GM12878 (cell line): ENCODE results near the gene GPR62. TPM values are rescaled to one million over a fixed set of nuclear protein-coding genes. Genes with fewer than 3 reads are reported as not detected.

Experiments
- ATAC-seq: fragments of 200-7000 bp; cut with Tn5 transposase; 3 replicates; pipeline ENCODE4 v1.9.1; 2020; ENCODE audit warnings: mild to moderate bottlenecking, moderate library complexity
- BruUV-seq: library from RNA; stranded (reverse); fragments of 400-500 nt; replicated peaks from 2 replicates; lab custom pipeline; 2021; lab: Mats Ljungman, UMichigan
- CTCF ChIA-PET: fragments of 300-600 bp; sonication (Branson Sonifier 250); formaldehyde crosslinking; extraction: SDS; loops from one replicate; lab custom pipeline; 2021; ENCODE audit warnings: inconsistent platforms; lab: Yijun Ruan, JAX
- POLR2A ChIA-PET: fragments of 350-600 bp; formaldehyde crosslinking; extraction: SDS; loops from one replicate; lab custom pipeline; 2021; ENCODE audit warnings: inconsistent platforms; lab: Charles Lee
- RAD21 ChIA-PET: fragments of 300-600 bp; sonication (Branson Sonifier 250); formaldehyde crosslinking; loops from one replicate; lab custom pipeline; 2023; ENCODE audit warnings: antibody characterized with exemption; ENCODE audit not compliant: unreplicated experiment; lab: Charles Lee
- SMC1A ChIA-PET: fragments of 300-600 bp; sonication (Branson Sonifier 250); formaldehyde crosslinking; loops from one replicate; lab custom pipeline; 2023; ENCODE audit not compliant: unreplicated experiment, uncharacterized antibody; lab: Charles Lee
- DNase-seq: peaks from one replicate; pipeline ENCODE4 v3.0.0-alpha.2; 2011; ENCODE audit warnings: low read depth, low spot score
- FAIRE-seq: peaks from 3 replicates; lab custom pipeline; 2011; peaks lifted over from hg19 to GRCh38; lab: Jason Lieb, UNC
- H2AFZ ChIP-seq: 2 replicates; pipeline ENCODE4 v1.6.0; 2011; ENCODE audit warnings: low read depth, low read length, control low read depth; ENCODE audit not compliant: control insufficient read depth
- H3K27ac ChIP-seq: 2 replicates; pipeline ENCODE4 v1.5.1; 2011; ENCODE audit warnings: control low read depth; ENCODE audit not compliant: control insufficient read depth, insufficient read depth
- H3K27me3 ChIP-seq, 2 experiments: replicated peaks in 1 of 2; 2 replicates each; pipeline versions ENCODE4 v1.6.0 to v1.6.1; 2011; ENCODE audit warnings: low read length in 1 of 2; ENCODE audit not compliant: control insufficient read depth in 2 of 2, insufficient read depth in 2 of 2
- H3K36me3 ChIP-seq, 2 experiments: 2 replicates each; pipeline ENCODE4 v1.5.1; 2011; ENCODE audit warnings: low read length in 1 of 2; ENCODE audit not compliant: control insufficient read depth in 2 of 2, insufficient read depth in 2 of 2
- H3K4me1 ChIP-seq: 2 replicates; pipeline ENCODE4 v1.6.1; 2011; ENCODE audit warnings: mild to moderate bottlenecking, low read length, moderate library complexity, mixed read lengths; ENCODE audit not compliant: control insufficient read depth, insufficient read depth
- H3K4me2 ChIP-seq: 2 replicates; pipeline ENCODE4 v1.6.0; 2011; ENCODE audit warnings: control low read depth; ENCODE audit not compliant: control insufficient read depth, insufficient read depth
- H3K4me3 ChIP-seq: fragments of 200-600 bp; sonication (generic); 2 replicates; pipeline ENCODE4 v1.5.1; 2016
- H3K79me2 ChIP-seq: 2 replicates; pipeline ENCODE4 v1.6.0; 2011; ENCODE audit warnings: low read length; ENCODE audit not compliant: control insufficient read depth, insufficient read depth
- H3K9ac ChIP-seq: 2 replicates; pipeline ENCODE4 v1.8.0; 2011; ENCODE audit warnings: low read length, control low read depth, mixed read lengths; ENCODE audit not compliant: control insufficient read depth, insufficient read depth
- H3K9me3 ChIP-seq: replicated peaks from 3 replicates; pipeline ENCODE4 v1.5.1; 2011; ENCODE audit warnings: mild to moderate bottlenecking, low read length; ENCODE audit not compliant: control insufficient read depth, insufficient read depth
- H4K20me1 ChIP-seq: 2 replicates; pipeline ENCODE4 v1.6.0; 2011; ENCODE audit not compliant: control insufficient read depth, insufficient read depth
- GATAD2B ChIP-seq: fragments of 450-650 bp; conservative IDR thresholded peaks from 2 replicates; pipeline ENCODE4 v1.6.1; 2017; ENCODE audit warnings: low read depth, mild to moderate bottlenecking, moderate library complexity
- IRF4 ChIP-seq: IDR thresholded peaks from 2 replicates; pipeline ENCODE4 v1.6.1; 2011; ENCODE audit warnings: low read depth, low read length
- LARP7 ChIP-seq: fragments of 450-650 bp; IDR thresholded peaks from 2 replicates; pipeline ENCODE4 v1.6.1; 2017; ENCODE audit warnings: mild to moderate bottlenecking
- NFIC ChIP-seq: IDR thresholded peaks from 2 replicates; pipeline ENCODE4 v1.6.1; 2012; ENCODE audit warnings: low read depth, mild to moderate bottlenecking, inconsistent platforms, low read length, moderate library complexity
- NR2F1 ChIP-seq: fragments of 450-650 bp; conservative IDR thresholded peaks from 2 replicates; pipeline ENCODE4 v1.6.1; 2017; ENCODE audit warnings: mild to moderate bottlenecking
- POU2F2 ChIP-seq: IDR thresholded peaks from 3 replicates; pipeline ENCODE4 v1.6.1; 2011; ENCODE audit warnings: low read depth, mild to moderate bottlenecking, low read length, borderline replicate concordance
- RAD51 ChIP-seq: fragments of 450-650 bp; IDR thresholded peaks from 2 replicates; pipeline ENCODE4 v1.6.1; 2016; ENCODE audit warnings: moderate library complexity, mild to moderate bottlenecking, inconsistent platforms
- RB1 ChIP-seq: fragments of 450-650 bp; formaldehyde crosslinking; IDR thresholded peaks from 2 replicates; pipeline ENCODE4 v1.6.1; 2017; ENCODE audit warnings: mild to moderate bottlenecking, borderline replicate concordance
- SMARCA5 ChIP-seq: fragments of 450-650 bp; IDR thresholded peaks from 2 replicates; pipeline ENCODE4 v1.6.1; 2017; ENCODE audit warnings: mild to moderate bottlenecking
- SMC3 ChIP-seq: IDR thresholded peaks from 2 replicates; pipeline ENCODE4 v1.6.1; 2011; ENCODE audit warnings: low read length, improper control_type of control experiment, borderline replicate concordance
- STAT1 ChIP-seq: fragments of 450-650 bp; conservative IDR thresholded peaks from 2 replicates; pipeline ENCODE4 v1.6.1; 2014; ENCODE audit warnings: antibody characterized with exemption, mild to moderate bottlenecking
- TCF12 ChIP-seq: IDR thresholded peaks from 2 replicates; pipeline ENCODE4 v1.6.1; 2011; ENCODE audit warnings: low read depth, mild to moderate bottlenecking, low read length
- YY1 ChIP-seq: IDR thresholded peaks from 2 replicates; pipeline ENCODE4 v1.6.1; 2011; ENCODE audit warnings: low read depth, mild to moderate bottlenecking, low read length
- ZNF207 ChIP-seq: fragments of 450-650 bp; IDR thresholded peaks from 2 replicates; pipeline ENCODE4 v1.6.1; 2014; ENCODE audit warnings: antibody characterized with exemption, mild to moderate bottlenecking, borderline replicate concordance
- WGBS: methylation state at CpG from one replicate; pipeline ENCODE4 v1.1.6; 2016; ENCODE audit warnings: low lambda C conversion rate; ENCODE audit not compliant: insufficient replicate concordance, insufficient coverage; ENCODE audit errors: missing lambda C conversion rate; 5-methylcytosine and 5-hydroxymethylcytosine counted together
- in situ Hi-C: fragments of 300-500 bp; cut with MboI; formaldehyde crosslinking; loops from 9 replicates; pipeline ENCODE4 v1.14.3; 2018; ENCODE audit warnings: mixed read lengths
- intact Hi-C: fragments of 100-400 bp; cut with micrococcal nuclease; formaldehyde crosslinking; loops from one replicate; pipeline ENCODE4 v1.14.2; 2022; ENCODE audit not compliant: unreplicated experiment
- polyA plus RNA-seq, 11 experiments: library from polyadenylated mRNA; depleted of rRNA in 4 of 11; unstranded in 6 of 11; stranded (reverse) in 5 of 11; fragments of >200 nt; fragmentation: Nextera tagmentation in 4 of 11; fragmentation: Illumina TruSeq in 1 of 11; extraction: Ambion mirVana in 4 of 11; extraction: Trizol in 1 of 11; gene quantifications; 1 replicate in 1 of 11; 2 replicates in 10 of 11; pipeline versions ENCODE4 v1.2.1 to v1.2.3, GENCODE V29; 2011 to 2016; ENCODE audit warnings: inconsistent platforms in 2 of 11, missing spikeins in 2 of 11, low read depth in 1 of 11
- total RNA-seq, 4 experiments: library from RNA; depleted of rRNA in 3 of 4; stranded (reverse); fragments of >200 nt in 3 of 4; fragmentation: Illumina TruSeq in 1 of 4; extraction: Trizol in 1 of 4; gene quantifications; 2 replicates each; pipeline versions ENCODE4 v1.2.1 to v1.2.3, GENCODE V29; 2013 to 2021
- TF ChIP-seq, protein P1 (sequence below): fragments of 450-650 bp; IDR thresholded peaks from 2 replicates; pipeline ENCODE4 v1.6.1; 2014; ENCODE audit warnings: mild to moderate bottlenecking
- TF ChIP-seq, protein P2 (sequence below): fragments of 450-650 bp; IDR thresholded peaks from 2 replicates; pipeline ENCODE4 v1.6.1; 2017; ENCODE audit warnings: mild to moderate bottlenecking, moderate library complexity
- TF ChIP-seq, protein P3 (sequence below), 3 experiments: IDR thresholded peaks in 2 of 3; conservative IDR thresholded peaks in 1 of 3; 2 replicates each; pipeline ENCODE4 v1.5.1; 2011; ENCODE audit warnings: low read depth in 3 of 3, low read length in 3 of 3, mild to moderate bottlenecking in 3 of 3, control low read depth in 2 of 3, moderate library complexity in 2 of 3, inconsistent platforms in 1 of 3, mixed read lengths in 1 of 3; ENCODE audit not compliant: control insufficient read depth in 2 of 3, insufficient read depth in 1 of 3; ENCODE audit errors: extremely low read depth in 1 of 3

The GPR62 gene
- total and polyA plus RNA-seq, 10 of the 15 experiments (the other 5 are each of a cell fraction or from before 2014, with no cell fraction given), result not detected

DNA sequence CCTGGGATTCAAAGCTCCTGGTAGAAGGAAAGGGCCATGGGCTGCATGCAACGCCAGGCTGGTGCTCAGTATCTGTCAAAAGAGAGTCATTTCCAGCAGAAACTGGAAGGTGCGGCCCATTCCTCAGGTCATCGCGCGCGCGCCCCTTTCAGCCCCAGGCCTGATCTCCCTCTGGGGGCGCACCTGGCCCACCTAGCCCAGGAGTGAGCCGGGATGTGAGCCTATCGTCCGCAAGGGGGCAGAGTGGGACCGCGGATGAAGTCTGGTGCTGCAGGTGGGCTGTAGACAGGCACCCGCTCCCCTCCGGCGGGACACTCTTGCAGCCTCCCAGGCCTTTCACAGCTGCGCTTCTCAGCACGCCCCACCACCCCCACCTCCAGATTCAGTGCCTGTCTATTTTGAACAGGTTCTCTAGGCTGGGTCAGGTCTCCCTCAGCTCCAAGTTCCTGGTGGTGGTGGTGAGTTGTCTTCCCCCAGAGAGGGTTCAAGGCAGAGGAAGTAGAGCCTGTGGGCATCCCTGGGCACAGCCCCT is 46.3 kb downstream of the GPR62 start:
- no TSS peak for BruUV-seq
- in situ Hi-C loops, result loop anchor here (5.0 kb wide), 1 partner anchor 141 kb away; no protein-coding TSS in a partner anchor
- CTCF ChIA-PET, result interaction anchor here (0.6 to 10.6 kb wide), 35 partner anchors 8 to 337 kb away, joined by 3 to 334 read pairs (median 5); partner anchors contain the start of genes ABHD14B, ACY1, DUSP7 and PARP3
- POLR2A ChIA-PET, result interaction anchor here (0.7 to 1.8 kb wide), 3 partner anchors 18 to 60 kb away, joined by 4 read pairs; partner anchors contain the start of genes ACY1, PARP3 and RRP9
- peak; percentile 97 for ATAC-seq
- Histone ChIP-seq H3K9ac (no peak overlapping the region), H3K79me2 (no peaks in the 10 kb centered on the region), H3K27ac (no peak overlapping the region), H3K27me3 (no peaks in the 10 kb centered on the region; a peak in 2 of 4 replicates), H3K4me1 (peaks cover 12% of the 10 kb centered on the region), H3K36me3 (no peaks in the 10 kb centered on the region), H3K9me3 (no peaks in the 10 kb centered on the region), H2AFZ (peak overlapping the region; percentile 55), H3K4me3 (no peak overlapping the region), H4K20me1 (no peaks in the 10 kb centered on the region), H3K4me2 (peak overlapping the region; percentile 38; the same call in 1 of the 2 replicates)
- peak; percentile 65 for FAIRE-seq
- SMC1A ChIA-PET, result interaction anchor here (1.0 to 7.7 kb wide), 21 partner anchors 11 to 337 kb away, joined by 3 to 179 read pairs (median 6); partner anchors contain the start of genes DUSP7, PARP3, POC1A and RRP9
- DNase-seq, result no peak
- RAD21 ChIA-PET, result interaction anchor here (0.6 to 8.5 kb wide), 27 partner anchors 13 to 445 kb away, joined by 3 to 165 read pairs (median 4); partner anchors contain the start of genes DUSP7, PARP3, POC1A and WDR82
- intact Hi-C loops, result loop anchor here (1.0 kb wide), 3 partner anchors 52 to 143 kb away; no protein-coding TSS in a partner anchor
- WGBS, result 0% methylated on average over 18 of the region's 18 CpGs
- TF ChIP-seq TCF12, result peak; percentile 74
- TF ChIP-seq GATAD2B, result peak; percentile 38
- TF ChIP-seq NR2F1, result no peak
- TF ChIP-seq LARP7, result peak; percentile 66; the same call in 1 of the 2 replicates
- peak; percentile 64; the same call in 1 of the 3 replicates for TF ChIP-seq POU2F2
- TF ChIP-seq, protein P1, sequence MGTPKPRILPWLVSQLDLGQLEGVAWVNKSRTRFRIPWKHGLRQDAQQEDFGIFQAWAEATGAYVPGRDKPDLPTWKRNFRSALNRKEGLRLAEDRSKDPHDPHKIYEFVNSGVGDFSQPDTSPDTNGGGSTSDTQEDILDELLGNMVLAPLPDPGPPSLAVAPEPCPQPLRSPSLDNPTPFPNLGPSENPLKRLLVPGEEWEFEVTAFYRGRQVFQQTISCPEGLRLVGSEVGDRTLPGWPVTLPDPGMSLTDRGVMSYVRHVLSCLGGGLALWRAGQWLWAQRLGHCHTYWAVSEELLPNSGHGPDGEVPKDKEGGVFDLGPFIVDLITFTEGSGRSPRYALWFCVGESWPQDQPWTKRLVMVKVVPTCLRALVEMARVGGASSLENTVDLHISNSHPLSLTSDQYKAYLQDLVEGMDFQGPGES, result no peak
- 0 out of 2 replicates have a peak, but pooled peaks have one; percentile 39 for TF ChIP-seq STAT1
- TF ChIP-seq SMC3, result peak; percentile 94
- TF ChIP-seq IRF4, result peak; percentile 32; the same call in 1 of the 2 replicates
- peak; percentile 51; the same call in 1 of the 2 replicates for TF ChIP-seq ZNF207
- TF ChIP-seq NFIC, result no peak
- TF ChIP-seq YY1, result peak; percentile 57
- TF ChIP-seq RAD51, result no peak
- peak; percentile 93 for TF ChIP-seq SMARCA5
- TF ChIP-seq RB1, result peak; percentile 84; the same call in 1 of the 2 replicates
- TF ChIP-seq, protein P2, sequence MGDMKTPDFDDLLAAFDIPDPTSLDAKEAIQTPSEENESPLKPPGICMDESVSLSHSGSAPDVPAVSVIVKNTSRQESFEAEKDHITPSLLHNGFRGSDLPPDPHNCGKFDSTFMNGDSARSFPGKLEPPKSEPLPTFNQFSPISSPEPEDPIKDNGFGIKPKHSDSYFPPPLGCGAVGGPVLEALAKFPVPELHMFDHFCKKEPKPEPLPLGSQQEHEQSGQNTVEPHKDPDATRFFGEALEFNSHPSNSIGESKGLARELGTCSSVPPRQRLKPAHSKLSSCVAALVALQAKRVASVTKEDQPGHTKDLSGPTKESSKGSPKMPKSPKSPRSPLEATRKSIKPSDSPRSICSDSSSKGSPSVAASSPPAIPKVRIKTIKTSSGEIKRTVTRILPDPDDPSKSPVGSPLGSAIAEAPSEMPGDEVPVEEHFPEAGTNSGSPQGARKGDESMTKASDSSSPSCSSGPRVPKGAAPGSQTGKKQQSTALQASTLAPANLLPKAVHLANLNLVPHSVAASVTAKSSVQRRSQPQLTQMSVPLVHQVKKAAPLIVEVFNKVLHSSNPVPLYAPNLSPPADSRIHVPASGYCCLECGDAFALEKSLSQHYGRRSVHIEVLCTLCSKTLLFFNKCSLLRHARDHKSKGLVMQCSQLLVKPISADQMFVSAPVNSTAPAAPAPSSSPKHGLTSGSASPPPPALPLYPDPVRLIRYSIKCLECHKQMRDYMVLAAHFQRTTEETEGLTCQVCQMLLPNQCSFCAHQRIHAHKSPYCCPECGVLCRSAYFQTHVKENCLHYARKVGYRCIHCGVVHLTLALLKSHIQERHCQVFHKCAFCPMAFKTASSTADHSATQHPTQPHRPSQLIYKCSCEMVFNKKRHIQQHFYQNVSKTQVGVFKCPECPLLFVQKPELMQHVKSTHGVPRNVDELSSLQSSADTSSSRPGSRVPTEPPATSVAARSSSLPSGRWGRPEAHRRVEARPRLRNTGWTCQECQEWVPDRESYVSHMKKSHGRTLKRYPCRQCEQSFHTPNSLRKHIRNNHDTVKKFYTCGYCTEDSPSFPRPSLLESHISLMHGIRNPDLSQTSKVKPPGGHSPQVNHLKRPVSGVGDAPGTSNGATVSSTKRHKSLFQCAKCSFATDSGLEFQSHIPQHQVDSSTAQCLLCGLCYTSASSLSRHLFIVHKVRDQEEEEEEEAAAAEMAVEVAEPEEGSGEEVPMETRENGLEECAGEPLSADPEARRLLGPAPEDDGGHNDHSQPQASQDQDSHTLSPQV, result 0 out of 2 replicates have a peak, but pooled peaks have one; percentile 12
- TF ChIP-seq, protein P3, sequence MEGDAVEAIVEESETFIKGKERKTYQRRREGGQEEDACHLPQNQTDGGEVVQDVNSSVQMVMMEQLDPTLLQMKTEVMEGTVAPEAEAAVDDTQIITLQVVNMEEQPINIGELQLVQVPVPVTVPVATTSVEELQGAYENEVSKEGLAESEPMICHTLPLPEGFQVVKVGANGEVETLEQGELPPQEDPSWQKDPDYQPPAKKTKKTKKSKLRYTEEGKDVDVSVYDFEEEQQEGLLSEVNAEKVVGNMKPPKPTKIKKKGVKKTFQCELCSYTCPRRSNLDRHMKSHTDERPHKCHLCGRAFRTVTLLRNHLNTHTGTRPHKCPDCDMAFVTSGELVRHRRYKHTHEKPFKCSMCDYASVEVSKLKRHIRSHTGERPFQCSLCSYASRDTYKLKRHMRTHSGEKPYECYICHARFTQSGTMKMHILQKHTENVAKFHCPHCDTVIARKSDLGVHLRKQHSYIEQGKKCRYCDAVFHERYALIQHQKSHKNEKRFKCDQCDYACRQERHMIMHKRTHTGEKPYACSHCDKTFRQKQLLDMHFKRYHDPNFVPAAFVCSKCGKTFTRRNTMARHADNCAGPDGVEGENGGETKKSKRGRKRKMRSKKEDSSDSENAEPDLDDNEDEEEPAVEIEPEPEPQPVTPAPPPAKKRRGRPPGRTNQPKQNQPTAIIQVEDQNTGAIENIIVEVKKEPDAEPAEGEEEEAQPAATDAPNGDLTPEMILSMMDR (IDR thresholded peaks at IDR 0.05 in 2 of 3, conservative IDR thresholded peaks at IDR 0.05 in 1 of 3; ENCODE audit: control insufficient read depth in 2 of 3, extremely low read depth in 1 of 3, insufficient read depth in 1 of 3, low read depth in 3 of 3, low read length in 3 of 3), result peak; percentile 98 to 99 (median 98)
